Calu3 (cell line): ENCODE data around the gene SUSD3. TPM values are rescaled to one million over a fixed set of nuclear protein-coding genes. Genes with fewer than 3 reads are reported as not detected.

Source experiments
- Bru-seq: library from RNA; stranded (reverse); fragments of 400-500 nt; gene quantifications from one replicate; lab custom pipeline; 2021; lab: Mats Ljungman, UMichigan
- BruChase-seq, 2 experiments: library from RNA; stranded (reverse); fragments of 400-500 nt; gene quantifications; one replicate each; lab custom pipeline; 2021; lab: Mats Ljungman, UMichigan
- BruUV-seq: library from RNA; stranded (reverse); fragments of 400-500 nt; replicated peaks from 2 replicates; lab custom pipeline; 2021; lab: Mats Ljungman, UMichigan
- CTCF ChIA-PET: fragments of 300-600 bp; sonication (Branson Sonifier 250); formaldehyde crosslinking; loops from one replicate; lab custom pipeline; 2022; ENCODE audit warnings: antibody characterized with exemption; lab: Charles Lee
- DNase-seq: peaks from one replicate; pipeline ENCODE4 v3.0.0; 2022
- H3K27ac Mint-ChIP-seq: one replicate; pipeline ENCODE4 v1.8.0; 2022; ENCODE audit warnings: mixed read lengths; ENCODE audit not compliant: unreplicated experiment
- H3K27me3 Mint-ChIP-seq: one replicate; pipeline ENCODE4 v1.8.0; 2022; ENCODE audit warnings: mixed read lengths; ENCODE audit not compliant: unreplicated experiment
- H3K36me3 Mint-ChIP-seq: one replicate; pipeline ENCODE4 v1.8.0; 2022; ENCODE audit warnings: mild to moderate bottlenecking, moderate library complexity, mixed read lengths; ENCODE audit not compliant: insufficient read depth, unreplicated experiment
- H3K4me1 Mint-ChIP-seq: one replicate; pipeline ENCODE4 v1.8.0; 2022; ENCODE audit warnings: mild to moderate bottlenecking, low read depth, mixed read lengths; ENCODE audit not compliant: unreplicated experiment
- H3K4me3 Mint-ChIP-seq: one replicate; pipeline ENCODE4 v1.8.0; 2022; ENCODE audit warnings: mild to moderate bottlenecking, low read depth, moderate library complexity, mixed read lengths; ENCODE audit not compliant: unreplicated experiment
- H3K9me3 Mint-ChIP-seq: one replicate; pipeline ENCODE4 v1.8.0; 2022; ENCODE audit warnings: low read depth, mixed read lengths; ENCODE audit not compliant: unreplicated experiment
- intact Hi-C: fragments of 100-400 bp; cut with micrococcal nuclease; formaldehyde crosslinking; loops from one replicate; pipeline ENCODE4 v1.10.0; 2022; ENCODE audit not compliant: unreplicated experiment
- long read RNA-seq: library from polyadenylated mRNA; stranded (forward); transcript quantifications from one replicate; pipeline ENCODE4 v2.0.0, GENCODE V29; 2022
- total RNA-seq: library from RNA; stranded (reverse); gene quantifications from 2 replicates; pipeline ENCODE4 v1.2.3, GENCODE V29; 2022
- TF ChIP-seq, protein P1 (sequence below): fragments of 200-600 bp; IDR thresholded peaks from one replicate; pipeline ENCODE4 v1.8.0; 2022; ENCODE audit warnings: antibody characterized with exemption; ENCODE audit not compliant: unreplicated experiment

Gene SUSD3
- total RNA-seq (0.69 and 1.3 TPM in 2 replicates), Bru-seq, nascent RNA (percentile 11 among the genes with signal in this experiment), BruChase-seq, experiment 1, labeled RNA remaining after a 6-hour chase (percentile 9 among the genes with signal in this experiment), BruChase-seq, experiment 2, labeled RNA remaining after a 2-hour chase (percentile 11 among the genes with signal in this experiment)
- long read RNA-seq: 0 reads

DNA sequence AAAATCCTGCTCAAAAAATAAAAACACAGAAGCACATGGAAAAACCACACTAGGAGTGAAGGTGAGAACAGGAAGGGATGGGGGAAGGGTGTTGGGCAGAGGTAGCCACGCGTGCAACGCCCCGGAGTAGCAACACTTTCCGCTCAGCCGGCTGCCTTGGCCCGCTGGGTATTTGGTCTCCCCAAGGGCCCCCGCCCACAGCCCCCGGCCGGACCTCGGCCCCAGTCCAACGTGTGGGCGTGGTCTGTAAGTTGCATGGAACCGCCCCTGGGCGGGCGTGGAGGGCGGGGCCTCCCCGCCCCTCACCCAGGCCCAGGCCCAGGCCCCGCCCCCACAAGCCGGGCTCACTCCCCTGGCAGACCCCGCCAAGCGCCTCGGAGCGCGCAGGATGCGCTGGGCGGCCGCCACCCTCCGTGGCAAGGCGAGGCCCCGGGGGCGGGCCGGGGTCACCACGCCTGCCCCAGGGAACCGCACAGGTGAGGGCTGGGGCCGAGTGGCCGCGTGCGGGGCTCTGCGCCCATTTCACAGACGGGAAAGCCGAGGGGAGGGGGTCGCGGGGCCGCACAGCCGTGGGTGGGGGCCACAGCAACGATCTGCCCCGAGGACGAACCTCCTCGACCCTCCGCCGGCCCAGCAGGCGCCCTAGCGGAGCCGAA, at the start of gene SUSD3:
Gene SUSD3 (plus strand): TSS at position 347 of the 656 bp plus-strand sequence. CDS start 42 bp downstream, at position 389.
- Mint-ChIP-seq H3K36me3 (no peaks in the 10 kb centered on the region), H3K27ac (no peak within 1 kb of the TSS), H3K27me3 (no peaks in the 10 kb centered on the region), H3K4me3 (peak within 1 kb of the TSS; percentile 52), H3K4me1 (no peaks in the 10 kb centered on the region), H3K9me3 (no peaks in the 10 kb centered on the region)
- CTCF ChIA-PET: no interaction called here
- intact Hi-C loops: no loop called here
- peak; percentile 55 for DNase-seq
- no TSS peak for BruUV-seq
- TF ChIP-seq, protein P1, sequence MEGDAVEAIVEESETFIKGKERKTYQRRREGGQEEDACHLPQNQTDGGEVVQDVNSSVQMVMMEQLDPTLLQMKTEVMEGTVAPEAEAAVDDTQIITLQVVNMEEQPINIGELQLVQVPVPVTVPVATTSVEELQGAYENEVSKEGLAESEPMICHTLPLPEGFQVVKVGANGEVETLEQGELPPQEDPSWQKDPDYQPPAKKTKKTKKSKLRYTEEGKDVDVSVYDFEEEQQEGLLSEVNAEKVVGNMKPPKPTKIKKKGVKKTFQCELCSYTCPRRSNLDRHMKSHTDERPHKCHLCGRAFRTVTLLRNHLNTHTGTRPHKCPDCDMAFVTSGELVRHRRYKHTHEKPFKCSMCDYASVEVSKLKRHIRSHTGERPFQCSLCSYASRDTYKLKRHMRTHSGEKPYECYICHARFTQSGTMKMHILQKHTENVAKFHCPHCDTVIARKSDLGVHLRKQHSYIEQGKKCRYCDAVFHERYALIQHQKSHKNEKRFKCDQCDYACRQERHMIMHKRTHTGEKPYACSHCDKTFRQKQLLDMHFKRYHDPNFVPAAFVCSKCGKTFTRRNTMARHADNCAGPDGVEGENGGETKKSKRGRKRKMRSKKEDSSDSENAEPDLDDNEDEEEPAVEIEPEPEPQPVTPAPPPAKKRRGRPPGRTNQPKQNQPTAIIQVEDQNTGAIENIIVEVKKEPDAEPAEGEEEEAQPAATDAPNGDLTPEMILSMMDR: no peak

GRCh38 chr9:93009337-93010015, 49.0 kb upstream of the SUSD3 start:
- H3K9me3 Mint-ChIP-seq: no peaks in the 10 kb centered on the region
- no peaks in the 10 kb centered on the region for H3K27me3 Mint-ChIP-seq
- TF ChIP-seq, protein P1: no peak
- DNase-seq: no peak
- no peaks in the 10 kb centered on the region for H3K4me1 Mint-ChIP-seq
- intact Hi-C loops: no loop called here
- H3K36me3 Mint-ChIP-seq: no peaks in the 10 kb centered on the region
- H3K4me3 Mint-ChIP-seq: no peak overlapping the region
- CTCF ChIA-PET: interaction anchor here (0.6 kb wide), 1 partner anchor 19 kb away, joined by 3 read pairs; no protein-coding TSS in a partner anchor
- no peak overlapping the region for H3K27ac Mint-ChIP-seq
- BruUV-seq: no TSS peak

- no peaks in the 10 kb centered on the region for H3K4me1 Mint-ChIP-seq
- H3K27me3 Mint-ChIP-seq: no peaks in the 10 kb centered on the region
- TF ChIP-seq, protein P1: no peak
- CTCF ChIA-PET: interaction anchor here (0.6 kb wide), 1 partner anchor 19 kb away, joined by 3 read pairs; no protein-coding TSS in a partner anchor
- intact Hi-C loops: no loop called here
- BruUV-seq: no TSS peak
- H3K36me3 Mint-ChIP-seq: no peaks in the 10 kb centered on the region
- no peak overlapping the region for H3K4me3 Mint-ChIP-seq
- no peak for DNase-seq
- H3K9me3 Mint-ChIP-seq: no peaks in the 10 kb centered on the region
- no peak overlapping the region for H3K27ac Mint-ChIP-seq
Measured at GRCh38 chr9:93010056-93010455, 48.4 kb upstream of the SUSD3 start.

GRCh38 chr9:93010704-93011103, 47.8 kb upstream of the SUSD3 start:
- Mint-ChIP-seq H3K4me1 (no peaks in the 10 kb centered on the region), H3K36me3 (no peaks in the 10 kb centered on the region), H3K27ac (no peak overlapping the region), H3K9me3 (no peaks in the 10 kb centered on the region), H3K4me3 (no peak overlapping the region), H3K27me3 (no peaks in the 10 kb centered on the region)
- no peak for DNase-seq
- TF ChIP-seq, protein P1: no peak
- intact Hi-C loops: no loop called here
- CTCF ChIA-PET: no interaction called here
- BruUV-seq: no TSS peak
